MCF 10A (cell line): ENCODE data around the gene AIM2. TPM values are rescaled to one million over a fixed set of nuclear protein-coding genes. Genes with fewer than 3 reads are reported as not detected.
"Not testable (repeated sequence)": the region's sequence is repeated elsewhere in the genome, so short reads cannot be mapped to it uniquely, and the experiment has no call there.

Experiments used
- BruUV-seq: library from RNA; stranded (reverse); fragments of 400-500 nt; replicated peaks from 2 replicates; lab custom pipeline; 2021; lab: Mats Ljungman, UMichigan
- CTCF ChIA-PET: fragments of 300-600 bp; sonication (Branson Sonifier 250); formaldehyde crosslinking; extraction: SDS; loops from one replicate; lab custom pipeline; 2021; ENCODE audit warnings: antibody characterized with exemption, inconsistent platforms; lab: Yijun Ruan, JAX
- POLR2A ChIA-PET: fragments of 300-600, 350-650 bp; sonication (Branson Sonifier 250); formaldehyde crosslinking; extraction: SDS; loops from one replicate; lab custom pipeline; 2020; ENCODE audit warnings: antibody characterized with exemption, inconsistent platforms; lab: Yijun Ruan, JAX
- DNase-seq: peaks from one replicate; pipeline ENCODE4 v3.0.0-alpha.2; 2018; ENCODE audit not compliant: unreplicated experiment
- H3K27ac Mint-ChIP-seq: one replicate; pipeline ENCODE4 v1.8.0; 2022; ENCODE audit warnings: mild to moderate bottlenecking, low read depth, mixed read lengths; ENCODE audit not compliant: unreplicated experiment
- H3K27me3 Mint-ChIP-seq: one replicate; pipeline ENCODE4 v1.8.0; 2022; ENCODE audit warnings: mixed read lengths; ENCODE audit not compliant: insufficient read depth, unreplicated experiment
- H3K36me3 Mint-ChIP-seq: one replicate; pipeline ENCODE4 v1.8.0; 2022; ENCODE audit warnings: mild to moderate bottlenecking, moderate library complexity, mixed read lengths; ENCODE audit not compliant: insufficient read depth, unreplicated experiment
- H3K4me1 Mint-ChIP-seq: one replicate; pipeline ENCODE4 v1.8.0; 2022; ENCODE audit warnings: mixed read lengths; ENCODE audit not compliant: insufficient read depth, unreplicated experiment
- H3K4me3 Mint-ChIP-seq: one replicate; pipeline ENCODE4 v1.8.0; 2022; ENCODE audit warnings: mild to moderate bottlenecking, moderate library complexity, mixed read lengths; ENCODE audit not compliant: unreplicated experiment
- H3K9me3 Mint-ChIP-seq: one replicate; pipeline ENCODE4 v1.8.0; 2022; ENCODE audit warnings: mixed read lengths; ENCODE audit not compliant: unreplicated experiment
- intact Hi-C: fragments of 100-400 bp; cut with micrococcal nuclease; formaldehyde crosslinking; loops from 2 replicates; pipeline ENCODE4 v1.14.1; 2022
- total RNA-seq: library from RNA; stranded (reverse); gene quantifications from 2 replicates; pipeline ENCODE4 v1.2.3, GENCODE V29; 2022
- TF ChIP-seq, protein P1 (sequence below): fragments of 200-600 bp; IDR thresholded peaks from one replicate; pipeline ENCODE4 v1.8.0; 2022; ENCODE audit warnings: antibody characterized with exemption, mild to moderate bottlenecking; ENCODE audit not compliant: unreplicated experiment

The AIM2 gene
- total RNA-seq, 1 experiment from 2014 or later: not detected

DNA sequence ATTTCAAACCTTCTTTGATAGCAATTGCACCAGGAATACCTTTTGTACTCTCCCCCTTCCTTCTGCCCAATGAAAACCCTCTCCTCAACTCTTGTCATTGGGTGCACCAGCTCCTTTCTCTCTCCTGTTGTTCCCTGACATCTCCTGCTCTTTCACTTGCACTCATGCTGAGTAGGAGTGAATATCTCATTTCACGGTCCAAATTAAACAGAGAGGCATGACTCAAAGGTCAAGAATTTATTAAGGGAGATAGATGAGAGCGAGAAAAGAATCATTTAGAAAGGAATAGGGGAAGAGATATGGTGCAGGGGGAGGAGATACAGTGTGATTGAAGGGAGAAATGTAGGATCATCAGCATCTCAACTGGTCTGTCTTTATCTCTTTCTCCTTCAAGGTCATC lies 22.1 kb downstream of the AIM2 start:
- Mint-ChIP-seq H3K27me3 (no peaks in the 10 kb centered on the region), H3K27ac (peak overlapping the region; percentile 2), H3K36me3 (peaks cover 83% of the 10 kb centered on the region), H3K9me3 (no peaks in the 10 kb centered on the region), H3K4me3 (no peak overlapping the region), H3K4me1 (peaks cover 18% of the 10 kb centered on the region)
- peak; percentile 25 for DNase-seq
- CTCF ChIA-PET: interaction anchor here (0.8 to 12.9 kb wide), 2 partner anchors 16 to 26 kb away, joined by 3 to 119 read pairs; no protein-coding TSS in a partner anchor
- TF ChIP-seq, protein P1, sequence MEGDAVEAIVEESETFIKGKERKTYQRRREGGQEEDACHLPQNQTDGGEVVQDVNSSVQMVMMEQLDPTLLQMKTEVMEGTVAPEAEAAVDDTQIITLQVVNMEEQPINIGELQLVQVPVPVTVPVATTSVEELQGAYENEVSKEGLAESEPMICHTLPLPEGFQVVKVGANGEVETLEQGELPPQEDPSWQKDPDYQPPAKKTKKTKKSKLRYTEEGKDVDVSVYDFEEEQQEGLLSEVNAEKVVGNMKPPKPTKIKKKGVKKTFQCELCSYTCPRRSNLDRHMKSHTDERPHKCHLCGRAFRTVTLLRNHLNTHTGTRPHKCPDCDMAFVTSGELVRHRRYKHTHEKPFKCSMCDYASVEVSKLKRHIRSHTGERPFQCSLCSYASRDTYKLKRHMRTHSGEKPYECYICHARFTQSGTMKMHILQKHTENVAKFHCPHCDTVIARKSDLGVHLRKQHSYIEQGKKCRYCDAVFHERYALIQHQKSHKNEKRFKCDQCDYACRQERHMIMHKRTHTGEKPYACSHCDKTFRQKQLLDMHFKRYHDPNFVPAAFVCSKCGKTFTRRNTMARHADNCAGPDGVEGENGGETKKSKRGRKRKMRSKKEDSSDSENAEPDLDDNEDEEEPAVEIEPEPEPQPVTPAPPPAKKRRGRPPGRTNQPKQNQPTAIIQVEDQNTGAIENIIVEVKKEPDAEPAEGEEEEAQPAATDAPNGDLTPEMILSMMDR: no peak
- POLR2A ChIA-PET: interaction anchor here (0.6 to 1.8 kb wide), 9 partner anchors 9 to 1453 kb away, joined by 3 to 5 read pairs (median 3); partner anchors contain the start of gene AIM2
- intact Hi-C loops: no loop called here
- no TSS peak for BruUV-seq

DNA sequence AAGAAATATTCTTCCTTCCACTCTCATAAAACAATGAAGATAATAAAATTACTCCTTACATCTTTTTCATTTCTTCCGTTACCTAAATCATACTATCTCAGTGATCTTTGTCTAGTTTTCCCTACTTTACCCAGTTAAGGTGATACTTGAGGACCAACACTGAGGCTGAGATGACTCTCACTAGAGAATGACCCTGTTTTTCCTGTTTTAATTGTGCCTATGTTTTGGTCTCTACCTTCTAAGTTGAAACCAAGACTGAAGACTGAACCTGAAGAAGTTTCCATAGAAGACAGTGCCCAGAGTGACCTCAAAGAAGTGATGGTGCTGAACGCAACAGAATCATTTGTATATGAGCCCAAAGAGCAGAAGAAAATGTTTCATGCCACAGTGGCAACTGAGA lies 25.1 kb downstream of the AIM2 start:
- peaks cover 18% of the 10 kb centered on the region for H3K4me1 Mint-ChIP-seq
- no peaks in the 10 kb centered on the region for H3K27me3 Mint-ChIP-seq
- no peak overlapping the region for H3K27ac Mint-ChIP-seq
- intact Hi-C loops: no loop called here
- CTCF ChIA-PET: no interaction called here
- BruUV-seq: no TSS peak
- DNase-seq: no peak
- peaks cover 100% of the 10 kb centered on the region for H3K36me3 Mint-ChIP-seq
- TF ChIP-seq, protein P1: no peak
- H3K4me3 Mint-ChIP-seq: no peak overlapping the region
- H3K9me3 Mint-ChIP-seq: no peaks in the 10 kb centered on the region
- POLR2A ChIA-PET: interaction anchor here (1.3 to 2.0 kb wide), 2 partner anchors 16 to 51 kb away, joined by 4 read pairs; no protein-coding TSS in a partner anchor

DNA sequence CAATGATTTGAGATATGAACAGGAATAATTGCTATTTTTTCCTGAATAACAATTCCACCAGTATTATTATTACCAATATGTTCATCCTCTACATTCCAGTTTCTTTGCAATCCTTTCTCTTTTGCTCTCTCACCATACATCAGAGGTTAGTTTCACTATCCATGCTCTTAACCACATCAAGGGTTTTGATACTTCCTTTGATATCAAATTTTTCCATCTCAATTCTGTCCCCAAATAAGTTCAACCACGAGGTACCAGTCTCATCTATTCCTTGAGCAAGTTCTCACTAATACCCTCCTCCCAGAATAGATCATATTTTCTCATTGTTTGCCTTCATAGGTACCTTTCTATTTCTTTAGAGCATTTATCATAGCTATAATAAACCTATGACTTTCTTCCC lies 30.1 kb downstream of the AIM2 start:
- H3K9me3 Mint-ChIP-seq, H3K4me3 Mint-ChIP-seq, H3K27ac Mint-ChIP-seq, intact Hi-C loops, H3K4me1 Mint-ChIP-seq, DNase-seq, BruUV-seq, H3K27me3 Mint-ChIP-seq: not testable (repeated sequence)
- ChIA-PET POLR2A (interaction anchor here (0.7 kb wide), 1 partner anchor 26 kb away, joined by 3 read pairs; no protein-coding TSS in a partner anchor), CTCF (interaction anchor here (0.7 kb wide), 1 partner anchor 19 kb away, joined by 4 read pairs; no protein-coding TSS in a partner anchor)
- peaks cover 100% of the 10 kb centered on the region for H3K36me3 Mint-ChIP-seq

DNA sequence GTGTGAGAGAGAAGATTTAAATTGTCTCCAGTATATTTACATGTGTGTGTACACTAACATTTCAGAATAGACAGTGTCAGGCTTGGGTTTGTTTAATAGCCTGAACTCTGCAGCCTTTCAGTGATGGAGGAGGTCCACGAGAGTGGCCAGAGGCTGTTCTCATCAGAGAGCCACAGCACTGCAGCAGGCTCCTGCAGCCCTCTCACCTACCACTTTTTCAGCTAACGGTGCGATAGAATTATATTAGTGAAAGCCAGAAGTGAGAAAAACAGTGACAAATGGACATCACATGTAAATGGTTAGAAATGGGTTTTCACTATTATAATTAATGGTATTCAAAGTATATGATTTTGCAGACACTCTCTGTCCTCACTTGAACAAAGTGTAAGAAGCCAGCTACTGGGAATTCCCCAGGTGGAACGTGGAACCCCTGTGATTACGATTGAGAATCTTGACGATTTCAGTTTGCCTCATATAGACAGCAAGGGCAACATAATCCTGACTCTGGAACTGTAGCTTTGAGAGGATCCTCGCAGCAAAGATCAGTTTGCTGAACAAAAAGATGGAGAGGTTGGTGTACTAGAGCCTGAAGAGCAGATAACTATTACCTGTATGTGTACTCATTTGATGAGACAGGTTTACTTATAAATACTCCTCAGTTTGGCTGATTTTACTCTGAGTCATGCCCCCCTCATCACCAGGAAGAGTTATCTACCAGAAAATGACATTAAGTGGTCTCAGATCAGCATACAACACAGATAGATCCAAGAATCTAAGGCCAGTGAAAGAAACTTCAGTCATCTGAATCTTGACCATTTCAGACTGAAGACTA lies 35.5 kb downstream of the AIM2 start:
- Mint-ChIP-seq H3K4me3 (no peak overlapping the region), H3K9me3 (no peaks in the 10 kb centered on the region), H3K27me3 (no peaks in the 10 kb centered on the region), H3K4me1 (peaks cover 5% of the 10 kb centered on the region), H3K27ac (no peak overlapping the region), H3K36me3 (peaks cover 100% of the 10 kb centered on the region)
- POLR2A ChIA-PET: interaction anchor here (0.5 to 2.0 kb wide), 4 partner anchors 8 to 44 kb away, joined by 3 to 6 read pairs (median 3); no protein-coding TSS in a partner anchor
- no peak for DNase-seq
- intact Hi-C loops: no loop called here
- BruUV-seq: no TSS peak
- TF ChIP-seq, protein P1: no peak
- CTCF ChIA-PET: interaction anchor here (0.6 to 1.6 kb wide), 4 partner anchors 43 to 1143 kb away, joined by 3 to 5 read pairs (median 3); no protein-coding TSS in a partner anchor
